RWPE1 (cell line): ENCODE measurements around the gene EFHC1.
A peak's percentile ranks its signal among the peaks of the same experiment; 100 is the strongest.

Source experiments
- CTCF ChIA-PET: fragments of 350-600 bp; sonication (Branson Sonifier 250); formaldehyde crosslinking; extraction: SDS; loops from one replicate; lab custom pipeline; 2021; lab: Yijun Ruan, JAX
- POLR2A ChIA-PET: fragments of 400-600 bp; formaldehyde crosslinking; extraction: SDS; loops from one replicate; lab custom pipeline; 2020; ENCODE audit warnings: antibody characterized with exemption; ENCODE audit not compliant: low non-redundant PET; lab: Yijun Ruan, JAX
- DNase-seq: peaks from one replicate; pipeline ENCODE4 v3.0.0; 2012; ENCODE audit warnings: low spot score
- H3K27ac ChIP-seq: fragments of 450-650 bp; 2 replicates; pipeline ENCODE4 v1.5.1; 2017
- CTCF ChIP-seq: fragments of 450-650 bp; conservative IDR thresholded peaks from 2 replicates; pipeline ENCODE4 v1.5.1; 2017; ENCODE audit warnings: low read depth, mild to moderate bottlenecking

EFHC1 gene

GRCh38 chr6:52524918-52525317 lies 104.8 kb downstream of the EFHC1 start:
- peak overlapping the region; percentile 58 for H3K27ac ChIP-seq
- CTCF ChIA-PET: no interaction called here
- POLR2A ChIA-PET: no interaction called here
- no peak for TF ChIP-seq CTCF
- DNase-seq: no peak

GRCh38 chr6:52526634-52527033 lies 106.5 kb downstream of the EFHC1 start:
- ChIA-PET CTCF (no interaction called here), POLR2A (no interaction called here)
- no peak for TF ChIP-seq CTCF
- no peak for DNase-seq
- H3K27ac ChIP-seq: no peak overlapping the region

GRCh38 chr6:52527436-52527835 lies 107.3 kb downstream of the EFHC1 start:
- ChIA-PET CTCF (no interaction called here), POLR2A (no interaction called here)
- DNase-seq: no peak
- TF ChIP-seq CTCF: no peak
- peak overlapping the region; percentile 41 for H3K27ac ChIP-seq

- DNase-seq: no peak
- no peak overlapping the region for H3K27ac ChIP-seq
- ChIA-PET CTCF (no interaction called here), POLR2A (no interaction called here)
- TF ChIP-seq CTCF: no peak
These were observed 109.2 kb downstream of the EFHC1 start for GRCh38 chr6:52529311-52529710.

- no peak overlapping the region for H3K27ac ChIP-seq
- POLR2A ChIA-PET: no interaction called here
- no peak for TF ChIP-seq CTCF
- CTCF ChIA-PET: no interaction called here
- DNase-seq: no peak
These were observed 110.2 kb downstream of the EFHC1 start for GRCh38 chr6:52530351-52530750.

- POLR2A ChIA-PET: no interaction called here
- no peak overlapping the region; the same call in 1 of the 2 replicates for H3K27ac ChIP-seq
- no peak for TF ChIP-seq CTCF
- CTCF ChIA-PET: no interaction called here
- DNase-seq: no peak
These were observed 111.3 kb downstream of the EFHC1 start for GRCh38 chr6:52531396-52531795.

- no peak overlapping the region for H3K27ac ChIP-seq
- no peak for TF ChIP-seq CTCF
- DNase-seq: no peak
- CTCF ChIA-PET: no interaction called here
- POLR2A ChIA-PET: no interaction called here
These were observed 111.7 kb downstream of the EFHC1 start for GRCh38 chr6:52531834-52532233.
